OCI-LY7 (cell line): ENCODE measurements around the gene ERFE. TPM values are rescaled to one million over a fixed set of nuclear protein-coding genes. Genes with fewer than 3 reads are reported as not detected.

Source experiments
- BruUV-seq: library from RNA; stranded (reverse); fragments of 400-500 nt; replicated peaks from 2 replicates; lab custom pipeline; 2021; lab: Mats Ljungman, UMichigan
- CTCF ChIA-PET: fragments of 300-600 bp; sonication (Branson Sonifier 250); formaldehyde crosslinking; loops from one replicate; lab custom pipeline; 2022; ENCODE audit warnings: antibody characterized with exemption; ENCODE audit not compliant: unreplicated experiment; lab: Charles Lee
- POLR2A ChIA-PET: fragments of 300-600 bp; sonication (Branson Sonifier 250); formaldehyde crosslinking; loops from one replicate; lab custom pipeline; 2022; ENCODE audit warnings: antibody characterized with exemption; lab: Charles Lee
- DNase-seq: peaks from one replicate; pipeline ENCODE4 v3.0.0-alpha.2; 2015; ENCODE audit warnings: low spot score
- H2AFZ ChIP-seq: fragments of 200-600 bp; sonication (generic), shearing (Covaris generic); 2 replicates; pipeline ENCODE4 v1.6.1; 2014; ENCODE audit warnings: mild to moderate bottlenecking, antibody characterized with exemption, low read length, moderate library complexity
- H3K27ac ChIP-seq: fragments of 200-600 bp; sonication (generic); 2 replicates; pipeline ENCODE4 v1.5.1; 2014; ENCODE audit warnings: mixed run types, low read depth, mild to moderate bottlenecking, moderate library complexity, low read length, inconsistent platforms; ENCODE audit not compliant: poor library complexity, severe bottlenecking
- H3K36me3 ChIP-seq: fragments of 200-600 bp; sonication (generic); 2 replicates; pipeline ENCODE4 v1.6.1; 2014; ENCODE audit warnings: mild to moderate bottlenecking, antibody characterized with exemption, low read length, moderate library complexity, mixed read lengths; ENCODE audit not compliant: insufficient read depth
- H3K4me1 ChIP-seq: fragments of 200-600 bp; sonication (generic); 2 replicates; pipeline ENCODE4 v1.5.1; 2014; ENCODE audit warnings: mild to moderate bottlenecking, low read length; ENCODE audit not compliant: insufficient read depth, poor library complexity, severe bottlenecking
- H3K4me2 ChIP-seq: fragments of 200-600 bp; sonication (generic); 2 replicates; pipeline ENCODE4 v1.6.1; 2014; ENCODE audit warnings: mild to moderate bottlenecking, low read length
- H3K4me3 ChIP-seq: fragments of 200-600 bp; sonication (generic); 2 replicates; pipeline ENCODE4 v1.5.1; 2014; ENCODE audit warnings: mild to moderate bottlenecking, low read depth, low read length; ENCODE audit not compliant: poor library complexity, severe bottlenecking
- H3K79me2 ChIP-seq: fragments of 200-600 bp; sonication (generic); 2 replicates; pipeline ENCODE4 v1.6.1; 2016; ENCODE audit warnings: low read depth, mild to moderate bottlenecking, low read length, moderate library complexity, mixed read lengths; ENCODE audit not compliant: insufficient read depth
- H3K9me2 ChIP-seq: fragments of 200-600 bp; sonication (generic); 2 replicates; pipeline ENCODE4 v1.6.1; 2016; ENCODE audit warnings: mild to moderate bottlenecking, low read length, mixed read lengths; ENCODE audit not compliant: insufficient read depth
- H3K9me3 ChIP-seq: fragments of 200-600 bp; sonication (generic); 2 replicates; pipeline ENCODE4 v1.6.1; 2014; ENCODE audit warnings: mild to moderate bottlenecking, mixed run types, low read length, mixed read lengths
- H4K20me1 ChIP-seq: fragments of 200-600 bp; sonication (generic); 2 replicates; pipeline ENCODE4 v1.6.1; 2014; ENCODE audit warnings: mild to moderate bottlenecking, antibody characterized with exemption, low read length, moderate library complexity, mixed read lengths; ENCODE audit not compliant: insufficient read depth
- EZH2phosphoT487 ChIP-seq: fragments of 200-600 bp; sonication (generic); IDR thresholded peaks from 2 replicates; pipeline ENCODE4 v1.6.1; 2018; ENCODE audit warnings: low read depth, borderline replicate concordance, mild to moderate bottlenecking, mixed run types, antibody characterized with exemption, low read length, moderate library complexity, mixed read lengths
- intact Hi-C: fragments of 100-400 bp; cut with micrococcal nuclease; formaldehyde crosslinking; loops from one replicate; pipeline ENCODE4 v1.10.0; 2022; ENCODE audit not compliant: unreplicated experiment
- total RNA-seq, 2 experiments: library from RNA; depleted of rRNA in 1 of 2; stranded (reverse); fragments of >200 nt in 1 of 2; shearing (Covaris generic) in 1 of 2; gene quantifications; 2 replicates each; pipeline ENCODE4 v1.2.3, GENCODE V29; 2014 to 2022
- TF ChIP-seq, protein P1 (sequence below): fragments of 200-600 bp; sonication (generic); conservative IDR thresholded peaks from 2 replicates; pipeline ENCODE4 v1.5.1; 2014; ENCODE audit warnings: mild to moderate bottlenecking, antibody characterized with exemption, low read length, moderate library complexity, mixed read lengths

The ERFE gene
- total RNA-seq, 2 experiments from 2014 or later, result 8.2 to 10.2 TPM

DNA sequence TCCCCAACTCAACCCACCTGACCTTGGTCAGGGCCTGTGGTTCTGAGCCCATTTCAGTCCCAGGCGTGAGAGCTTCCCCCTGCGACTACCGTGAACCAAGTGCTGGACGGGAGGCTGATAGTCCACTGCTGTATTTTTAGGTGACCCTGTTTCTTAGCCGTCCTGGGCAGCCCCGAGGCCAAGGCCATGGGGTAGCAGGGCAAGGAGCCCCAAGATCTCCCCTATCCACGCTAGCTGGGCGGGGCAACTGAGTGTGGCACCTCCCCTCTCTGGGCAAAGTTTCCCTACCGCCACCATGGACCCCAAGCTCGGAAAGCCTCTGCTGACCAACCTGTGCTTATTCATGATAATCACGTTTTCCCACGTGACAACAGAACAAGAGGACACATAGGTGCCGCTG lies 20.9 kb upstream of the ERFE start:
- DNase-seq, result no peak
- no peak overlapping the region for H3K27ac ChIP-seq
- H4K20me1 ChIP-seq, result no peaks in the 10 kb centered on the region
- H2AFZ ChIP-seq, result no peak overlapping the region
- POLR2A ChIA-PET, result interaction anchor here (0.9 kb wide), 1 partner anchor 29 kb away, joined by 3 read pairs; no protein-coding TSS in a partner anchor
- no peaks in the 10 kb centered on the region for H3K79me2 ChIP-seq
- intact Hi-C loops, result no loop called here
- TF ChIP-seq EZH2phosphoT487, result no peak
- TF ChIP-seq, protein P1, sequence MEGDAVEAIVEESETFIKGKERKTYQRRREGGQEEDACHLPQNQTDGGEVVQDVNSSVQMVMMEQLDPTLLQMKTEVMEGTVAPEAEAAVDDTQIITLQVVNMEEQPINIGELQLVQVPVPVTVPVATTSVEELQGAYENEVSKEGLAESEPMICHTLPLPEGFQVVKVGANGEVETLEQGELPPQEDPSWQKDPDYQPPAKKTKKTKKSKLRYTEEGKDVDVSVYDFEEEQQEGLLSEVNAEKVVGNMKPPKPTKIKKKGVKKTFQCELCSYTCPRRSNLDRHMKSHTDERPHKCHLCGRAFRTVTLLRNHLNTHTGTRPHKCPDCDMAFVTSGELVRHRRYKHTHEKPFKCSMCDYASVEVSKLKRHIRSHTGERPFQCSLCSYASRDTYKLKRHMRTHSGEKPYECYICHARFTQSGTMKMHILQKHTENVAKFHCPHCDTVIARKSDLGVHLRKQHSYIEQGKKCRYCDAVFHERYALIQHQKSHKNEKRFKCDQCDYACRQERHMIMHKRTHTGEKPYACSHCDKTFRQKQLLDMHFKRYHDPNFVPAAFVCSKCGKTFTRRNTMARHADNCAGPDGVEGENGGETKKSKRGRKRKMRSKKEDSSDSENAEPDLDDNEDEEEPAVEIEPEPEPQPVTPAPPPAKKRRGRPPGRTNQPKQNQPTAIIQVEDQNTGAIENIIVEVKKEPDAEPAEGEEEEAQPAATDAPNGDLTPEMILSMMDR, result no peak
- no peaks in the 10 kb centered on the region for H3K9me3 ChIP-seq
- no peak overlapping the region for H3K4me2 ChIP-seq
- H3K9me2 ChIP-seq, result no peaks in the 10 kb centered on the region
- H3K36me3 ChIP-seq, result no peaks in the 10 kb centered on the region
- BruUV-seq, result no TSS peak
- CTCF ChIA-PET, result interaction anchor here (0.6 kb wide), 1 partner anchor 355 kb away, joined by 6 read pairs; no protein-coding TSS in a partner anchor
- peaks cover 16% of the 10 kb centered on the region for H3K4me1 ChIP-seq
- H3K4me3 ChIP-seq, result no peak overlapping the region

DNA sequence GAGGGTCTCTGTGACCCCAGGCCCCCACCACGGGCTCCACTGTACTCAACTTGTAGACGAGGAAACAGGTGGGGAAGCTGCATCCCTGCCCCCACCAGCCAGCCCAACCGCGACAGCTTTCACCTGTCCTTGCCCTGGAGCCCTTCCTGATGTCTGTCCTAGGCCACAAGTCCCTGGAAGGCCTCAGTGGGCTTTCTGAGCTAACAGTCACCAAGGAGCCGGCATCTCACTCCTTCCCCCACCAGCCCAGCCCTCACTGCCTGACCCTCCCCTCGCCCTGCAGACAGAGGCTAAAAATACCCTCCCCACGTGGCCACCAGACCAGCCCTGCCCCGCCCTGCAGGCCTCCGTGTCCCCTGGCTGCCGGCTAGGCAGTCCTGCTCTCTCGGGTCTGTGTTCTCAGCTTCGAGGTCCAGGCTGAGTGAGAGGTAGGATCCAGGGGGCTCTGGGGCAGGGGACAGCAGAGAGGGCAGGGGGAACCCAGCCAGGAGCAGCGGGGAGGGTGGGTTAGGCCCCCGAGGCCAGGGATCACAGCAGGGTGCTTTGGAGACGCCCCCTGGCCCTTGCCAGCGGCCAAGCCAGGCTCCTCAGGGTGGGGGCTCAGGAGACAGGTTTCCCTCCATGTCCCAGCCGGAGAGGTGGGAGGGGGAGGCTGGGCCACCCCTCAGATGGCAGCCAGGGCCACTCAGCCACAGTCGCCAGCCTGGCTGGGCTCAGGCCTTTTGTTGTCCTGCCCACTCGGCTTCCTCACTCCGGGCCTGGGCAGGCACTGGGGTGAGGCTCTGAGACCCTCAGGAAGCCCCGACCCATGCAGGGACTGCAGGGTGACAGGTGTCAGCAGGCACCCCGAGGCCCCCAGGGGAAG lies 20.2 kb upstream of the ERFE start, which contains the start of gene KLHL30:
Gene KLHL30 (plus strand): TSS at position 338 of the 865 bp plus-strand sequence. CDS start 2,087 bp downstream, outside the sequence.
- H4K20me1 ChIP-seq, result no peaks in the 10 kb centered on the region
- no peak within 1 kb of the TSS for H3K27ac ChIP-seq
- TF ChIP-seq EZH2phosphoT487, result no peak
- TF ChIP-seq, protein P1, result no peak
- POLR2A ChIA-PET, result interaction anchor here (0.6 to 1.4 kb wide), 4 partner anchors 30 to 218 kb away, joined by 3 to 6 read pairs (median 3); no protein-coding TSS in a partner anchor
- no peaks in the 10 kb centered on the region for H3K36me3 ChIP-seq
- peak within 1 kb of the TSS; percentile 51 for H3K4me2 ChIP-seq
- peak within 1 kb of the TSS; percentile 22 for H3K4me3 ChIP-seq
- peak within 1 kb of the TSS; percentile 48; the same call in 1 of the 2 replicates for H2AFZ ChIP-seq
- H3K9me3 ChIP-seq, result no peaks in the 10 kb centered on the region
- BruUV-seq, result no TSS peak
- no peaks in the 10 kb centered on the region for H3K79me2 ChIP-seq
- H3K9me2 ChIP-seq, result no peaks in the 10 kb centered on the region
- DNase-seq, result no peak
- CTCF ChIA-PET, result interaction anchor here (0.6 to 1.3 kb wide), 5 partner anchors 9 to 356 kb away, joined by 3 to 6 read pairs (median 4); no protein-coding TSS in a partner anchor
- intact Hi-C loops, result loop anchor here (1.0 kb wide), 1 partner anchor 31 kb away; no protein-coding TSS in a partner anchor
- peaks cover 16% of the 10 kb centered on the region for H3K4me1 ChIP-seq
